UCSD-AML1 (cell line): ENCODE data around the gene SLAMF6.
"Not testable (repeated sequence)": the region's sequence is repeated elsewhere in the genome, so short reads cannot be mapped to it uniquely, and the experiment has no call there.

Experiments used
- DNase-seq: peaks from one replicate; lab custom pipeline; 2025; ENCODE audit not compliant: unreplicated experiment; lab: John Stamatoyannopoulos, UW

The SLAMF6 gene

GRCh38 chr1:160522622-160523345 is at the start of gene SLAMF6:
Gene SLAMF6 (minus strand): TSS chr1:160523255. CDS start chr1:160523192, 63 bp downstream.
- DNase-seq: no peak

GRCh38 chr1:160570840-160571239 is 47.8 kb upstream of the SLAMF6 start:
- no peak for DNase-seq

DNA sequence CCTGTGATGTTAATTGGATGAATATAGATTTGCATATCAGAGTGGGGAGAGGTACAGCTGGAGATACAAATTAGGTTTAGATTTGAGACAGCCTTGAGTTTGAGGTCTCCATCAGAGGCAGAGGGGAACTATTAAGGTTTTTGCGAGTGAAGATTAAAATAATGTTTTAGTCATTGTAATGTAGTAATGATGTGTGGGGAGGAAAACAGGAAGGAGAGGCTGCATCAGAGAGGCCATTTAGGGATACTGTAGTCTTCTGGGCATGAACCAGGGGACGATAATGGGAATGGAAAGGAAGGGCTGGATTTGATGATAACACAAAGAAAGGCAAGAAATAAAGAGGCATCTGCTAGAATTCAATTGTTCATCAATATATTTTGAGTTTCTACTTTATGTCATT is 46.8 kb upstream of the SLAMF6 start:
- DNase-seq: no peak

- DNase-seq: peak; percentile 67
Measured at GRCh38 chr1:160567858-160568682, 45.0 kb upstream of the SLAMF6 start.

DNA sequence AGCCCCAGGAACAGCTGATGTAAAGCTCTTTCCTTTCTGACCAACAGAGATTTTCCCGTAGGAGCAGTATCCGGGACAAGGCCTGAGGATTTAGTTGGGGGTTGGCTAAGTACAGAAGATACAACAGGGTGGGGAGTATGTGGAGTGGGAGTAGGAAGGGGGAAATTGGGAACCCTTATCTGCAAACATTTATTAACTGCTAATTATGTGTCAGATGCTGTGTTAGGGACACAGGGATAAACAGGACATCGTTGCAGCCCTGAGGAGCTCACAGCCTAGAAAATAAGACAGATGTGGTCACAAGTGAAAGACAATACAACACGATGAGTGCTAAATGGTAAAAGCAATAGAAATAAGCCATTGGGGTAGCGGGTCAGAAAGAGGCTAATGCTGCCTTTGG is 44.3 kb upstream of the SLAMF6 start:
- DNase-seq: no peak

DNA sequence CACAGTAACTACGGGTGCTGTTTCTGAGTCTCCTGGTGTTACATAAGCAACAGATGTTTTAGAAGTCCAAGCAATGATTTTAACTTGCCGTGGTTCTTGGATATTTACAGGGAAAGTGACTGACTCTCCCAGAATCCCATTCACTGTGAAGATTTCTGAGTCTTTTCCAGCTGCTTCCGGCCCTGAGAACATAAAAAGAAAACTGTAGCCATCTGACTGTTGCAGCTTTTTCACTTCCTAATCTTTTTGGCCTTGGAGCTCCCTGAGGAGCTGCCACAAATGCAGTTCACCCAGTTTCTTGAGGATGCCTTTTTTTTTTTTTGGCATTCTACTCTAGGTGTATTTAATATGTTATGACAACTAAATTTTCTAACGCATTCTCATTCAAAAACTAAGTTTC is 42.5 kb upstream of the SLAMF6 start:
- DNase-seq: no peak

DNA sequence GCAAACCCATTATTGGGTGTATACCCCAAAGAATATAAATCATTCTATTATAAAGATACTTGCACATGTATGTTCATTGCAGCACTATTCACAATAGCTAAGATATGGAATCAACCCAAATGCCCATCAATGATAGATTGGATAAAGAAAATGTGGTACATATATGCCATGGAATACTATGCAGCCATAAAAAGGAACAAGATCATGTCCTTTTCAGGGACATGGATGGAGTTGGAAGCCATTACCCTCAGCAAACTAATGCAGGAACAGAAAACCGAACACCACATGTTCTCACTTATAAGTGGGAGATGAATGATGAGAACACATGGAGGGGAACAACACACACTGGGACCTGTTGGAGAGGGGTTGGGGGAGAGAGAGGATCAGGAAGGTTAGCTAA is 40.2 kb upstream of the SLAMF6 start:
- not testable (repeated sequence) for DNase-seq

- DNase-seq: not testable (repeated sequence)
Measured at GRCh38 chr1:160562745-160563144, 39.7 kb upstream of the SLAMF6 start.

DNA sequence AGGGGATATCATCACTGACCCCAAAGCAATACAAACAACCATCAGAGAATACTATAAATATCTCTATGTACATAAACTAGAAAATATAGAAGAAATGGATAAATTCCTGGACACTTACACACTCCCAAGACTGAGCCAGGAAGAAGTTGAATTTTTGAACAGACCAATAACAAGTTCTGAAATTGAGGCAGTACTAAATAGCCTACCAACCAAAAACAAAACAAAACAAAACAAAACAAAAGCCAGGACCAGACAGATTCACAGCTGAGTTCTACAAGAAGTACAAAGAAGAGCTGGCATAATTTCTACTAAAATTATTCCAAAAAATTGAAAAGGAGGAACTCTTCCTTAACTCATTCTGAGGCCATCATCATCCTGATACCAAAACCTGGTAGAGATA is 37.8 kb upstream of the SLAMF6 start:
- no peak for DNase-seq

DNA sequence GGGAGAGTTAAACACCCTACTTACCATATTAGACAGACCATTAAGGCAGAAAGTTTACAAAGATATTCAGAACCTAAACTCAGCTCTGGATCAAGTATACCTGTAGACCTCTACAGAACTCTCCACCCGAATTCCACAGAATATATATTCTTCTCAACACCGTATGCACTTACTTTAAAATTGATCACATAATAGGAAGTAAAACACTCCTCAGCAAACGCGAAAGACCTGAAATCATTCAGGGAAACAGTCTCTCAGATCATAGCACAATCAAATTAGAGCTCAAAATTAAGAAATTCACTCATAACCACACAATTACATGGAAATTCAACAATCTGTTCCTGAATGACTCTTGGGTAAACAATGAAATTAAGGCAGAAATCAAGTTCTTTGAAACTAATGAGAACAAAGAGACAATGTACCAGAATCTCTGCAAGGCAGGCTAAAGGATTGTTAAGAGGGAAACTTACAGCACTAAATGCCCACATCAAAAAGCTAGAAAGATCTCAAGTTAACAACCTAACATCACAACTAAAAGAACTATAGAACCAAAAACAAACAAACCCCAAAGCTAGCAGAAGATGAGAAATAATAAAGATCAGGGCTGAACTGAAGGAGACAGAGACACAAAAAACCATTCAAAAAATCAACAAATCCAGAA is 37.1 kb upstream of the SLAMF6 start:
- no peak for DNase-seq

DNA sequence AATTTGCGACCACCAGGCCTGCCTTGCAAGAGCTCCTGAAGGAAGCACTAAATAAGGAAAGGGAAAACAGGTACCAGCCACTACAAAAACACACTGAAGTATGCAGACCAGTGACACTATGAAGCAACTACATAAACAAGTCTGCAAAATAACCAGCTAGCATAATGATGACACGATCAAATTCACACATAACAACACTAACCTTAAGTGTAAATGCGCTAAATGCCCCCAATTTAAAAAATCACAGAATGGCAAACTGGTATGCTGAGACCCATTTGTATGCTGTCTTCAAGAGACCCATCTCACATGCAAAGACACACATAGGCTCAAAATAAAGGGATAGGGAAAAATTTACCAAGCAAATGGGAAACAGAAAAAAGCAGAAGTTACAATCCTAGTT is 36.4 kb upstream of the SLAMF6 start:
- not testable (repeated sequence) for DNase-seq

- no peak for DNase-seq
Measured at GRCh38 chr1:160558660-160559380, 35.8 kb upstream of the SLAMF6 start.

GRCh38 chr1:160553778-160554177 is 30.7 kb upstream of the SLAMF6 start:
- no peak for DNase-seq

DNA sequence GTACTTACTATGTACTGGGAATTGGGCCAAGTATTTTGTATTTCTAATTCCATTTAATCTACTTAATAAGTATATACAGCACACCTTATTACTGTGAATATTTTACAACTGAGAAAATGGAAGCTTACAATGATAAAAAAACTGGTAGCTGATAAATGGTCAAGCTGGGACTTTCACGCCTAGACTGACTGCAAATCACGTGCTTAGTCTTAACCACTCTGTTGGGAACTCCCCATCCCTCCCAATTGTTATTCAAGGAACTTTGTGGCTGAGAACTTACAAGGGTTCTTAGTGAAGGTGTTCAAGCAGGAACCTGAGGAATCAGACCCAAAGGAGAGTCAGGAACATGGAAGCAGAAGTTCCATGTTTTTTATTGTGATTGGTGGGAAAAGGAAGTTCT is 29.4 kb upstream of the SLAMF6 start:
- DNase-seq: no peak

- DNase-seq: peak; percentile 57
Measured at GRCh38 chr1:160550572-160551034, 27.5 kb upstream of the SLAMF6 start.

DNA sequence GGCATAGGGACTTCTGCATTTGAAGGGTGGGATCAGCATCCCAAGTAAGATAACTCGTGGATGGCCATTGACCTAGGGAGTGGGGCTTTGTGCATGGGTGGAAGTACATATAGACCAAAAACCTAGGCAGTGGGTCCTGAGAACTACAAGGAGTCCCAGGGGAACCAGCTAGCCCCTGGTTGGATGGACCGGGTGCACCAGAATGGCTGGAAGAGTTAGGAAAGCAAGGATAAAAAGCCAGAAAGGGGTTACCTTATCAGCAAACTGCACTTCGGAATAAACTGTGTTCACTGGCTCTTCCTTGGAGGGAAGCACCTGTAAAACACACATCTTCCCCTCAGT is 26.6 kb upstream of the SLAMF6 start:
- no peak for DNase-seq

GRCh38 chr1:160548960-160549664 is 26.1 kb upstream of the SLAMF6 start:
- DNase-seq: no peak

DNA sequence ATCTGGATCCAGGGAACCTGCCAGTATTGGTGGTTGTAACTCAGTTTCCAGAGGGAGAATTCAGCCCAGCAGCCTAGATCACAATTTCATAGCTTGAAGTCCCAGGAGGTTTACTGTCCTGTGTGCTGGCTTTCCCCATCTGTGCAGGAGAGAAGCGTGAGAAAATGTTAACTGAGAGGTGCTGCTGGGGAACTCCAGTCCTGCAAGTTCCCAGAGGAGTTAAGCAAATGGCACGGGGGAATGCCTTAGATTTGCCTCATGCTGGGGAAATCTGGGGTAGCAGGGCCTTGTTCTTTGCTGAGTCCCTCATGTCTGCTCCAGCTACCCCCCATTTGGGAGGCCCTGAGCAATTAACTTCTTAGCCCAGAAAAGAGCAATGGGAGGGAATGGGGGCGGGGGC is 25.1 kb upstream of the SLAMF6 start:
- DNase-seq: no peak

DNA sequence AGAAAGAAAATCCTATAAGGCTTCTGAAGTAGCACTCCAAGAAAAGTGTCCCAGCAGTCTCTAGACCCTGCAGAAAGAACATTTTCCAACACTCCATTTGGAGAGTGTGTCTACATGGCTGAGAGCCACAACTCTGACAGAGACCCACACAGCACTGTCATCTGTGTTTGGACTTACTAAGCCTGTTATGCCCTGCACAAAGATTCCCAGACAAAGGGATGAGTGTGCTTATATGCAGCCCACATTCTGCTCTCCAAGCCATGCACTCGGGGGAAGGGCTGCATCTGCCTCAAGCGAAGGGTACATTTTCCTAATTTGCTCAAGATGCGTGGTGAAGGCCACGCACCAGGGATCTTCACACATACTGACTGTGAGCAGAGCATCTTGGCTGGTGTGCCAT is 24.4 kb upstream of the SLAMF6 start:
- DNase-seq: no peak

GRCh38 chr1:160546942-160547341 is 23.9 kb upstream of the SLAMF6 start:
- no peak for DNase-seq

GRCh38 chr1:160544647-160545046 is 21.6 kb upstream of the SLAMF6 start:
- no peak for DNase-seq
